OCI-LY1 (cell line): ENCODE measurements around the gene POLE2.

ENCODE experiments used
- H2AFZ ChIP-seq: fragments of 200-600 bp; sonication (generic), shearing (Covaris generic); 2 replicates; pipeline ENCODE4 v1.6.0; 2014; ENCODE audit warnings: antibody characterized with exemption, mild to moderate bottlenecking, low read length
- H3F3A ChIP-seq: fragments of 200-600 bp; sonication (generic), shearing (Covaris generic); 2 replicates; pipeline ENCODE4 v1.6.0; 2014; ENCODE audit warnings: mild to moderate bottlenecking, antibody characterized with exemption, low read length, moderate library complexity; ENCODE audit not compliant: insufficient read depth
- H3K27ac ChIP-seq: fragments of 200-600 bp; sonication (generic); 2 replicates; pipeline ENCODE4 v1.5.1; 2014; ENCODE audit warnings: low read length, mixed run types, mild to moderate bottlenecking, low read depth; ENCODE audit not compliant: poor library complexity, severe bottlenecking
- H3K27me3 ChIP-seq: fragments of 200-600 bp; sonication (generic); 2 replicates; pipeline ENCODE4 v1.6.0; 2014; ENCODE audit warnings: antibody characterized with exemption, mild to moderate bottlenecking, low read length, moderate library complexity; ENCODE audit not compliant: insufficient read depth
- H3K36me3 ChIP-seq: fragments of 200-600 bp; sonication (generic); 2 replicates; pipeline ENCODE4 v1.6.1; 2014; ENCODE audit warnings: mild to moderate bottlenecking, antibody characterized with exemption, low read length, moderate library complexity, mixed read lengths; ENCODE audit not compliant: insufficient read depth
- H3K4me1 ChIP-seq: fragments of 200-600 bp; sonication (generic); 2 replicates; pipeline ENCODE4 v1.5.1; 2014; ENCODE audit warnings: mild to moderate bottlenecking, low read length, moderate library complexity; ENCODE audit not compliant: insufficient read depth, severe bottlenecking
- H3K4me2 ChIP-seq: fragments of 200-600 bp; sonication (generic), shearing (Covaris generic); 2 replicates; pipeline ENCODE4 v1.6.1; 2014; ENCODE audit warnings: low read length
- H3K4me3 ChIP-seq: fragments of 200-600 bp; sonication (generic); 2 replicates; pipeline ENCODE4 v1.5.1; 2014; ENCODE audit warnings: low read length, low read depth, mild to moderate bottlenecking, mixed read lengths; ENCODE audit not compliant: poor library complexity, severe bottlenecking
- H3K79me2 ChIP-seq: fragments of 200-600 bp; shearing (Covaris generic); 2 replicates; pipeline ENCODE4 v1.6.1; 2016; ENCODE audit warnings: mixed run types, low read length, mixed read lengths; ENCODE audit not compliant: insufficient read depth
- H3K9ac ChIP-seq: fragments of 200-600 bp; sonication (generic), shearing (Covaris generic); 2 replicates; pipeline ENCODE4 v1.6.1; 2014; ENCODE audit warnings: mild to moderate bottlenecking, low read length, mixed read lengths
- H3K9me2 ChIP-seq: fragments of 200-600 bp; sonication (generic), shearing (Covaris generic); 2 replicates; pipeline ENCODE4 v1.6.1; 2014; ENCODE audit warnings: low read depth, mild to moderate bottlenecking, low read length, mixed read lengths
- H3K9me3 ChIP-seq: fragments of 200-600 bp; shearing (Covaris generic); 2 replicates; pipeline ENCODE4 v1.6.1; 2014; ENCODE audit warnings: low read length, mixed read lengths
- H4K20me1 ChIP-seq: fragments of 200-600 bp; sonication (generic), shearing (Covaris generic); 2 replicates; pipeline ENCODE4 v1.6.0; 2016; ENCODE audit warnings: mild to moderate bottlenecking, low read length; ENCODE audit not compliant: insufficient read depth
- CTCF ChIP-seq: fragments of 200-600 bp; sonication (generic), shearing (Covaris generic); IDR thresholded peaks from 2 replicates; pipeline ENCODE4 v1.5.1; 2017; ENCODE audit warnings: mild to moderate bottlenecking, antibody characterized with exemption, low read length, moderate library complexity, mixed read lengths
- EZH2 ChIP-seq: fragments of 200-600 bp; sonication (generic), shearing (Covaris generic); IDR thresholded peaks from 2 replicates; pipeline ENCODE4 v1.8.0; 2017; ENCODE audit warnings: borderline replicate concordance, mixed run types, mild to moderate bottlenecking, antibody characterized with exemption, low read length, moderate library complexity, mixed read lengths

The POLE2 gene

GRCh38 chr14:49633640-49634546, 54.1 kb downstream of the POLE2 start:
- H3K4me3 ChIP-seq: peak overlapping the region; percentile 88
- H3K4me1 ChIP-seq: peaks cover 29% of the 10 kb centered on the region
- TF ChIP-seq EZH2: no peak
- TF ChIP-seq CTCF: peak; percentile 88
- H3K79me2 ChIP-seq: peaks cover 32% of the 10 kb centered on the region
- H3K36me3 ChIP-seq: peaks cover 25% of the 10 kb centered on the region
- H2AFZ ChIP-seq: no peak overlapping the region
- H3K27me3 ChIP-seq: no peaks in the 10 kb centered on the region
- H3K27ac ChIP-seq: peak overlapping the region; percentile 84
- H3K9me2 ChIP-seq: no peaks in the 10 kb centered on the region
- H4K20me1 ChIP-seq: no peaks in the 10 kb centered on the region
- H3K9ac ChIP-seq: peak overlapping the region; percentile 87
- peak overlapping the region; percentile 89 for H3K4me2 ChIP-seq
- H3F3A ChIP-seq: no peaks in the 10 kb centered on the region
- no peaks in the 10 kb centered on the region for H3K9me3 ChIP-seq

DNA sequence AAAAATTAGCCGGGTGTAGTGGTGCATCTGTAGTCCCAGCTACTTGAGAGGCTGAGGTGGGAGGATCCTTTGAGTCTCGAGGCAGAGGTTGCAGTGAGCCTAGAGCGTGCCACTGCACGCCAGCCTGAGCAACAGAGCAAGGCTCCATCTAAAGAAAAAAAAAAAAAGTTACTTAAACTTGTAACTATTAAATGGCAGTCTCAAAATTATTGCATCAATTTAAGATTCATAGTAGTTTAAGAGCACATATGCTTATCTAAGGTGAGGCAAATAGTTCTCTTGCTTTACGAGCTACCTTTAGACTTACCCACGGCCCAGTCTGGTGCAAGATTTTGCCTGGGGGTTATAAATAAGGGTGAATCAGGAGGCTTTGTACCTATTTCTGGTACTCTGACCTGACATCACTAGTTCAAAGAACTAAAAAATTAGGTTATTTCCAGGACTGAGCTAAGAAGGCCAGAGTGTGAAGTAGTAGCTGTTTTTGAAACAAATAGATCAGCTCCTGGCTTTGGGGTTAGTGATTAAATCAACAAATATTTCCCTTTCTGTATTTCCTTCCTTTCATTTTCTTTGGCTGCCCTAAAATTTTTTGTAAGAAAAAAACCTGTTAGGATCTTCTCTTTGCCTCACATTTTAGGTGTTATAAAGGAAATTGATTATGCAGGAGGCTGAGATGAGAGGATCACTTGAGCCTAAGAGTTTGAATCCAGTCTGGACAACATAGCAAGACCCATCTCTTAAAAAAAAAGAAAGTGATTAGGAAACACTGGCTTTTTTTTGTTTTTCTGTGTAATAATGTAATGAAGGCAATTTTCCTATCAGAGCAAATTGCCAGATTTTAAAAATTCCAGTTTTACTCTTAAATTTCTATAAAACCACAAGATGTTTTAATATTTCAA, 63.8 kb downstream of the POLE2 start:
- Histone ChIP-seq H3K9me3 (no peaks in the 10 kb centered on the region), H3K4me3 (peak overlapping the region; percentile 85), H3K4me2 (peak overlapping the region; percentile 94), H3K9me2 (no peaks in the 10 kb centered on the region), H3K27ac (peak overlapping the region; percentile 47), H3K36me3 (peaks cover 44% of the 10 kb centered on the region; the same call in 1 of the 2 replicates), H3F3A (peaks cover 12% of the 10 kb centered on the region; the same call in 1 of the 2 replicates), H3K79me2 (peaks cover 43% of the 10 kb centered on the region), H3K27me3 (no peaks in the 10 kb centered on the region), H2AFZ (no peak overlapping the region), H3K4me1 (peaks cover 44% of the 10 kb centered on the region), H4K20me1 (no peaks in the 10 kb centered on the region), H3K9ac (no peak overlapping the region; the same call in 1 of the 2 replicates)
- TF ChIP-seq EZH2 (no peak), CTCF (no peak)

GRCh38 chr14:49623387-49623786, 64.6 kb downstream of the POLE2 start:
- Histone ChIP-seq H3K9me2 (no peaks in the 10 kb centered on the region), H3K9ac (peak overlapping the region; percentile 91), H3K4me1 (peaks cover 44% of the 10 kb centered on the region), H3K9me3 (no peaks in the 10 kb centered on the region), H3K79me2 (peaks cover 49% of the 10 kb centered on the region), H4K20me1 (no peaks in the 10 kb centered on the region), H3F3A (peaks cover 12% of the 10 kb centered on the region; the same call in 1 of the 2 replicates), H3K4me2 (peak overlapping the region; percentile 94), H3K36me3 (peaks cover 52% of the 10 kb centered on the region), H3K27me3 (no peaks in the 10 kb centered on the region), H3K27ac (peak overlapping the region; percentile 47), H2AFZ (no peak overlapping the region), H3K4me3 (peak overlapping the region; percentile 85)
- TF ChIP-seq CTCF (no peak), EZH2 (no peak)
